Rectal smooth muscle tissue (tissue), 1 donor: ENCODE data around the gene GRAMD2B.
"Not testable (repeated sequence)": the region's sequence is repeated elsewhere in the genome, so short reads cannot be mapped to it uniquely, and the experiment has no call there.

Experiments used
- H3K27ac ChIP-seq: one replicate; pipeline ENCODE4 v1.7.0; 2013; ENCODE audit warnings: low read depth, low read length, inconsistent platforms
- H3K27me3 ChIP-seq: one replicate; pipeline ENCODE4 v1.7.0; 2013; ENCODE audit warnings: low read length; ENCODE audit not compliant: control insufficient read depth, insufficient read depth
- H3K36me3 ChIP-seq: one replicate; pipeline ENCODE4 v1.7.0; 2013; ENCODE audit warnings: low read length; ENCODE audit not compliant: control insufficient read depth, insufficient read depth
- H3K4me1 ChIP-seq: one replicate; pipeline ENCODE4 v1.7.0; 2013; ENCODE audit warnings: low read length; ENCODE audit not compliant: control insufficient read depth, insufficient read depth
- H3K4me3 ChIP-seq: one replicate; pipeline ENCODE4 v1.7.0; 2013; ENCODE audit warnings: low read length
- H3K9ac ChIP-seq: one replicate; pipeline ENCODE4 v1.7.0; 2013; ENCODE audit warnings: low read length

Gene GRAMD2B

DNA sequence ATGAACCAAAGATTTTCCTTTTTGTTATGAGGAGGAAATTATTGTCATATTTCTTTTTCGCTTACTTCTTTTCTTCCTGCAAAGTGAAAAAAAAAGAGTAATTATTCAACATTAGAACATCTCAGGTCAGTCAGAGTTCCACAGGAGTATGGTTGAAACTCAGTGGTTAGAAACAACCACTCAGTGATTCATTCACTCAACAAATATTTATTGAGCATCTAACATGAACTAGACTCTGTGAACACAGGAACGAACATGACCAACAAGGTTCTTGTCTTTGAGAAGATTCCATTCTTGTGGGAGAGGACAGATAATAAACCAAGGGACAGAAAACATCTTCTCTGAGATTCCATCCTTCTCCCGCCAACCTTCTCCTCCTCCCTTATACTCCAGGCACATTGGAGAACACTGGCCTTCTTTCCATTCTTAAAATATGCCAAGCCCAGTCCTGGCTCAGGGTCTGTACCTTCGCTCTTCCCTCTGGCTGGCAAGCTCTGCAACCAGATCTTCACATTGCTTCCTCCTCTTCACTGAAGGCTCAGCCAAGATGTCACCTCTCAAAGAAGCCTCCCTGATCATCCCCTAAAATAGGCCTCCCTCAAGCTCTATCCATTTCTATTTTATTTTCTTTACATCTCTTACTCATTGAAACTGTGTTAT is 6.8 kb upstream of the GRAMD2B start:
- H3K27ac ChIP-seq: peak overlapping the region; percentile 60
- H3K9ac ChIP-seq: no peak overlapping the region
- H3K36me3 ChIP-seq: no peaks in the 10 kb centered on the region
- no peak overlapping the region for H3K4me3 ChIP-seq
- H3K27me3 ChIP-seq: no peaks in the 10 kb centered on the region
- H3K4me1 ChIP-seq: peaks cover 20% of the 10 kb centered on the region

DNA sequence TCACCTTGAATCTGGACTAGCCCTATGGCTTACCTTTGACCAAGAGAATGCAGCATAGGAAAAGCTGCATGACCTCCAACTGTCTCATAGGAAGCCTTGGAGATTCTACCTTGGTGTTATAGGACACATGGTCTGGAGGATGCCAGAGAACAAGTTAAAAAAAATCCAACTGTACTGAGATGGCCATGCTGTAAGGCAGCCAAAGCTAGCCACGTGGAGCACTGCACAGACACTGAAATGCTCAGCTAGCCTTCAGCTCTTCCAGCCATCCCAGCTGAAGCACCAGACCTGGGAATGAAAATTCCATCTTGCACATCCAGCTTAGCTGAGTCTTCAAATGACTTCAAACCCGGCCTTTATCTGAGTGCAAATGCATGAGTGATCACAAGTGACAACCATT is 6.0 kb upstream of the GRAMD2B start:
- H3K4me3 ChIP-seq: no peak overlapping the region
- no peak overlapping the region for H3K9ac ChIP-seq
- no peak overlapping the region for H3K27ac ChIP-seq
- peaks cover 20% of the 10 kb centered on the region for H3K4me1 ChIP-seq
- H3K36me3 ChIP-seq: no peaks in the 10 kb centered on the region
- no peaks in the 10 kb centered on the region for H3K27me3 ChIP-seq

DNA sequence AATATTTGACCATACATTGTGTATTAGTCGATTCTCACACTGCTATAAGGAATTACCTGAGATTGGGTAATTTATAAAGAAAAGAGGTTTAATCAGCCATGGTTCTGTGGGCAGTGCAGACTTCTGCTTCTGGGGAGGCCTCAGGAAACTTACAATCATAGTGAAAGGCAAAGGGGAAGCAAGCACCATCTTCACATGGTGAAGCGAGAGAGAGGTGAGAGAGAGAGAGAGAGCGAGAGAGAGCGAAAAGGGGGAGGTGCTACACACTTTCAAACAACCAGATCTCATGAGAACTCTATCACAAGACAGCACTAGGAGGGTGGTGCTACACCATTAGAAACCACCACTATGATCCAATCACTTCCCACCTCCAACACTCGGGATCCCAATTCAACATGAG is 4.1 kb upstream of the GRAMD2B start:
- Histone ChIP-seq H3K9ac (no peak overlapping the region), H3K27me3 (no peaks in the 10 kb centered on the region), H3K4me1 (peaks cover 23% of the 10 kb centered on the region), H3K36me3 (no peaks in the 10 kb centered on the region), H3K27ac (no peak overlapping the region), H3K4me3 (no peak overlapping the region)

DNA sequence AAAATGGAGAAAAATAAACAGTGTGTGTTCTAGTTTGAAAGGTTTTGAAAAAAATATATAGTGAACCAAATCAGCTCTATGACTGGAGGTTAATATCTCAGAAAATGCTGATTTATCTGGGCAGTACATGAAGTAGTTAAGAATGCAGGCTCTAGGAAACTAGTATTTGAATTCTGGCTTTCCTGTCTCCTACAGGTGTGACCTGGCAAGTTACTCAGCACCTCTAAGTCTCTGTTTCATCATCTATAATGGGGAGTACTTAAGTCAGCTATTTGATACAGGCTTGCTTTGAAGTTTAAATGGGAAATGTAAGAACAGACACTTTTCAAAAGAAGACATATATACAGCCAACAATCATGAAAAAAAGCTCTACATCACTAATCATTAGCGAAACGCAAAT is 5.2 kb downstream of the GRAMD2B start:
- Histone ChIP-seq H3K27me3 (no peaks in the 10 kb centered on the region), H3K4me1 (peaks cover 13% of the 10 kb centered on the region), H3K27ac (no peak overlapping the region), H3K4me3 (no peak overlapping the region), H3K9ac (no peak overlapping the region), H3K36me3 (no peaks in the 10 kb centered on the region)

DNA sequence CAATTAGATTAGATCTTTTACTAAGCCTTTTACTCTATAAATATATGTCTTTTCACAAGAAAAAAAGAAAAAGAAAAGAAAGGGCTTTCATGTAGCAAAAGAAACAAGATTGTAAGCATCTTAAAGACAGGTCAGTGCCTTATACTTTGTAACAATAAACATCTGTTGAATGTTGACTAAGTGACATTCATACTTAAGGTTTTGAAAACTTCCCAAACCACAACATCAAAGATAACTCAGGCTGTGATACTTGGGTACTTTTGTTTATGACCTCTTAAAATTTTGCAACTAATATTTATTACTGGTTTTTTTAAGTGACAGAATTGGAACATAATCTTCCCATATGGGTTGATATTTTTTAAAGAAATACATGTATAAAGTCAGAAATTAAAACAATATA is 7.4 kb downstream of the GRAMD2B start:
- Histone ChIP-seq H3K4me3 (no peak overlapping the region), H3K36me3 (no peaks in the 10 kb centered on the region), H3K9ac (no peak overlapping the region), H3K4me1 (peaks cover 10% of the 10 kb centered on the region), H3K27me3 (no peaks in the 10 kb centered on the region), H3K27ac (no peak overlapping the region)

DNA sequence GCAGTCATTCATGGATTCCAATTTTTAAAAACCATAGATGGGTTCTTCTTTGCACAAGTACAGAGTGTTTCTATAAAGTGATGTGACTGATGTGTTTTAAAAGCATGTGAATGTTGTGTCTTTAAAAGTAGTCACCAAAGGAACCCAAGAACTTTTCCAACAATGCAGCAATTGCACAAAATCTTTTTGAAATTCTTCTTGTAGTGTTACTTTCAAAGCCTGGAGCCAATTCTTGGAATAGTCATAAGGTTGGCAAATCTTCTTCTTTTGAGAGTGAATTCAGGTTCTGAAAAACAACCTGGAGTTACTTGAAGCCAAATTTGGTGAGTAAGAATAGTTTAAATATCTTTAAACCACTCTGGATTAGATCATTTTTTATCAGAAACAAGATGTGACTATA is 10.5 kb downstream of the GRAMD2B start:
- H3K9ac ChIP-seq: no peak overlapping the region
- no peaks in the 10 kb centered on the region for H3K36me3 ChIP-seq
- H3K4me3 ChIP-seq: no peak overlapping the region
- no peaks in the 10 kb centered on the region for H3K27me3 ChIP-seq
- H3K27ac ChIP-seq: peak overlapping the region; percentile 24
- peaks cover 10% of the 10 kb centered on the region for H3K4me1 ChIP-seq

DNA sequence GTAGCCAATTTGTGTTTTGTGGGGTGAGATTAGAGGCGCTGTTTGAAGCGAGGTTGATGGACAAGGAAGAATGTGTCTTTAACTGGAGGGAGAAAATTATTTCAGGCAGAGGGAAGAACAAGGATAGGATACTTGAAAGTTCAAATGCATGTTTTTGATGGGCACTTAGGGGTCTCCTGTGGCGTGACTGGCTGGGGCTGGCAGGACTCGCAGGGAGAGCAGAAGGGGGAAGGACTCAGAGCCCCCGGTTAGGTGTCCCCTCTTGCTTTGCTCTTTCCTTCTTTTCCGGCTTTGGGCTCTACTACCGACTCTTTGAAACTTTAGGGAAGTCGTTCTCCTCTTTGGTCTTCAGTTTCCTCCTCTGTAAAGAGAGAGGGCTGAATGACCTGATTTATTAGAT is 12.1 kb downstream of the GRAMD2B start:
- H3K9ac ChIP-seq: no peak overlapping the region
- H3K36me3 ChIP-seq: no peaks in the 10 kb centered on the region
- H3K4me1 ChIP-seq: peaks cover 10% of the 10 kb centered on the region
- no peaks in the 10 kb centered on the region for H3K27me3 ChIP-seq
- no peak overlapping the region for H3K27ac ChIP-seq
- no peak overlapping the region for H3K4me3 ChIP-seq

DNA sequence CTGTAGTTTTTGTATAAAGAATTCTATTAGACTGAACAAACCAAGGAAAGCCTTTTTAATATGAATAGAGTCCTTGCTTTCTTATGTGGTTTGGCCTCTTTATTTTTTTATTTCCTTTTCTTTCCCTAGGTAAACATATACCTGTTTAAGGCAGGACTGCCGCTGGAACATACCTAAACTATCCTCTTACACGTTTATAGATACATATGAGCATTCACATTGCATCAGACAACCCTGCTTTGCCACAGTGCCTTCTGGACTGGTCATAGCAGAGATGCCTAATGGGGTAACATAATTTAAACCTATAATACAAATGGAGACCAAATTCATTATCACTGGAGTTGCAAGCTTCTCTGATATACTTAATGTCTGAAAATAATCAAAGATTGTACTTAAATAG is 12.5 kb downstream of the GRAMD2B start:
- H3K27ac ChIP-seq: no peak overlapping the region
- H3K36me3 ChIP-seq: no peaks in the 10 kb centered on the region
- no peak overlapping the region for H3K9ac ChIP-seq
- peaks cover 10% of the 10 kb centered on the region for H3K4me1 ChIP-seq
- H3K27me3 ChIP-seq: no peaks in the 10 kb centered on the region
- H3K4me3 ChIP-seq: no peak overlapping the region

DNA sequence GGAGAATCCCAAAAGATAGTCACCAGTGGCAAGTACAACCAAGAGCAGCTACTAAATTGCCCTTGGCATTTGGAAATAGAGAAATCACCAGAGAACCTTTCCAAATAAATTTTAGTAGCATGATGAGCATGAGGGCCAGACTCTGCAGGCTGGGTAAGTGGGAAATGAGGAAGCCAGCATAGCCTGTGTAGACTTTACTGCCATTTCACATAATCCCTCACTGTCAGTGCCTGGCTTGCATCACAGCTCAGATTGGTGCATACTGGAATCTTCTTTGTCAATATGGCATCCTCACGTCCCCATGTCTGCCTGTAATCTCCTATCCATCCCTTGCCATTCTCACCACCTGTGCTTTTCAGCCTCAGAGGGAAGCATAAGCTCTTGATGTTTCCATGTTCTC is 14.5 kb downstream of the GRAMD2B start:
- no peaks in the 10 kb centered on the region for H3K36me3 ChIP-seq
- H3K9ac ChIP-seq: no peak overlapping the region
- peaks cover 10% of the 10 kb centered on the region for H3K4me1 ChIP-seq
- no peaks in the 10 kb centered on the region for H3K27me3 ChIP-seq
- H3K27ac ChIP-seq: no peak overlapping the region
- H3K4me3 ChIP-seq: no peak overlapping the region

DNA sequence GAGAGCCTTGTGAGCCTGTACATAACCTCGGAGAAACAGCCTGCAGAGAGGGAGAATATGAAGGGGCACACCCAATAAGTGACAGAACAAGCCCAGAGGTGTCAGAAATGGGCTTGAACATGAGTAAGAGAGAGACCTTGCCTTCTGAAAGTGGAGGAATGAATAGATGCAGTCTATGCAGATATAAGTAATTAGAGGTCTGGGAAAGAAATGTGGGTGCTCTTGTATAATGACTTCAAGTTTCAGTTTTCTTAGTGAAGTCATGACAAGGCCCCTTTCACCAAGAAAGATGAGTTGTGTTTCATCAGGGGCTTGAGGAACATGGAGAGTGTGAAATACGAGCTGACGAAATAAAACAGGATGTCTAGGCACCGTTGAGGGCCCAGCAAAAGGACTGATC is 15.1 kb downstream of the GRAMD2B start:
- H3K4me1 ChIP-seq: peaks cover 5% of the 10 kb centered on the region
- no peaks in the 10 kb centered on the region for H3K36me3 ChIP-seq
- no peak overlapping the region for H3K9ac ChIP-seq
- H3K27ac ChIP-seq: no peak overlapping the region
- H3K27me3 ChIP-seq: no peaks in the 10 kb centered on the region
- no peak overlapping the region for H3K4me3 ChIP-seq

DNA sequence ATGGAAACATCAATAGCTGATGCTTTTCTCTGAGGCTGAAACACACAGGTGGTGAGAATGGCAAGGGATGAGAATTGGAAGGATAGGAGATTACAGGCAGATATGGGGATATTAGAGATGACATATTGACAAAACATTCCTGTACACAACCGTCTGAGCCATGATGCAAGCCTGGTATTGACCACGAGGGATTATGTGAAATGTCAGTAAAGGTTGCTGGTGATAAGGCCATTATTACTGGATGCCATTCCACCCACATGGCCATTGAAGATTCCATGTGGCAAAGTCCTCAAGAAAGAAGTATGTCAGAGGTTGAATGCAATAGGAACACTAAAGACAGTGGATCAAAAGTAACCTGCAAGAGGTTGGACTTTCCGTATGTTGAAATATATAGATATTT is 15.7 kb downstream of the GRAMD2B start:
- Histone ChIP-seq H3K9ac (no peak overlapping the region), H3K27ac (no peak overlapping the region), H3K4me3 (no peak overlapping the region), H3K36me3 (no peaks in the 10 kb centered on the region), H3K27me3 (no peaks in the 10 kb centered on the region), H3K4me1 (no peaks in the 10 kb centered on the region)

DNA sequence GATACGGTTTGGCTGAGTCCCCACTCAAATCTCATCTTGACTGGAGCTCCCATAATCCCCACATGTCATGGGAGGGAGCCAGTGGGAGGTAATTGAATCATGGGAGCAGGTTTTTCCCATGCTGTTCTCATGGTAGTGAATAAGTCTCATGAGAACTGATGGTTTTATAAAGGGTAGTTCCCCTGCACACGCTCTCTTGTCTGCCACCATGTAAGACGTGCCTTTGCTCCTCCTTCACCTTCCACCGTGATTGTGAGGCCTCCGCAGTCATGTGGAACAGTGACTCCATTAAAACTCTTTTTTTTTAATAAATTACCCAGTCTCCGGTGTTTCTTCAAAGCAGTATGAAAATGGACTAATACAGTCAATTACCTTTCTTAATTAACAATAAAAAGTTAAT is 16.5 kb downstream of the GRAMD2B start:
- not testable (repeated sequence) for H3K27ac ChIP-seq, H3K4me1 ChIP-seq

DNA sequence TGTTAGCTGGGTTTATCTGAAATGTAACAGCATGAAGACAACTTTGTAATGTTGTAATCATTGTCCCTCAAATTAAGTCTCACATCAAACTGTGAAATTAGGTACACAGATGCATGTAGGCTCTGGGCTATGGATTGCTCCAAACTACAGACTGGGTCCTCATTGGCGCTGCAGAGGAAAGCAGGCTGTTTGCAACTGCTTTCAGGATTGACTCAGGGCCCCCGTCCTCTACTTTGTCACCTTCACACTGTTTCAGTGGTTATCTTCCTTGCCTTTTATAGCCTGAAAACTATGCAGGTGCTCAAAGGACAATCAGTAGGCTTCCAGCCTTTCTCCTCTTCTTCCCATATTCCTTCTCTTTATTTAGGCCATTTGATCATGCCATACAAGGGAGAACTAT is 18.0 kb downstream of the GRAMD2B start:
- H3K27ac ChIP-seq: no peak overlapping the region
- no peak overlapping the region for H3K9ac ChIP-seq
- H3K27me3 ChIP-seq: no peaks in the 10 kb centered on the region
- H3K4me1 ChIP-seq: no peaks in the 10 kb centered on the region
- H3K36me3 ChIP-seq: no peaks in the 10 kb centered on the region
- no peak overlapping the region for H3K4me3 ChIP-seq

More for the DNA sequence above, 16.5 kb downstream of the GRAMD2B start:
- not testable (repeated sequence) for H3K9ac ChIP-seq, H3K4me3 ChIP-seq, H3K27me3 ChIP-seq, H3K36me3 ChIP-seq
